Esophagus muscularis mucosa (tissue), 4 donors: ENCODE data around the gene ATP7B.
"Not testable (repeated sequence)": the region's sequence is repeated elsewhere in the genome, so short reads cannot be mapped to it uniquely, and the experiment has no call there.

Experiments
- EP300 ChIP-seq: sonication (generic); formaldehyde crosslinking; IDR thresholded peaks from one replicate; pipeline ENCODE4 v1.6.1; 2017; ENCODE audit warnings: antibody characterized with exemption
- POLR2A ChIP-seq: fragments of 450-650 bp; IDR thresholded peaks from one replicate; pipeline ENCODE4 v1.6.1; 2017; ENCODE audit warnings: antibody characterized with exemption, moderate library complexity, mild to moderate bottlenecking, low read depth
- POLR2AphosphoS5 ChIP-seq, 2 donors: sonication (generic); formaldehyde crosslinking; IDR thresholded peaks; one replicate each; pipeline ENCODE4 v1.6.1; 2017; ENCODE audit warnings: antibody characterized with exemption in 2 of 2
- TF ChIP-seq, protein P1 (sequence below), 3 experiments: fragments of 200-600 bp in 2 of 3; fragments of 450-650 bp in 1 of 3; sonication (generic) in 2 of 3; IDR thresholded peaks; one replicate each; pipeline ENCODE4 v1.5.1; 2017 to 2019; ENCODE audit warnings: antibody characterized with exemption in 3 of 3, mild to moderate bottlenecking in 2 of 3, moderate library complexity in 1 of 3

DNA sequence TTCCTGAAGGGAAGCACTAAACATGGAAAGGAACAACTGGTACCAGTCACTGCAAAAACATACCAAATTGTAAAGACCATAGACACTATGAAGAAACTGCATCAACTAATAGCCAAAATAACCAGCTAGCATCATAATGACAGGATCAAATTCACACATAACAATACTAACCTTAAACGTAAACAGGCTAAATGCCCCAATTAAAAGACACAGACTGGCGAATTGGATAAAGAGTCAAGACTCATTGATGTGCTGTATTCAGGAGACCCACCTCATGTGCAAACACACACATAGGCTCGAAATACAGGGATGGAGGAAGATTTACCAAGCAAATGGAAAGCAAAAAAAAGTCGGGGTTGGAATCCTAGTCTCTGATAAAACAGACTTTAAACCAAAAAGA, 26.3 kb downstream of the ATP7B start:
- TF ChIP-seq, protein P1, sequence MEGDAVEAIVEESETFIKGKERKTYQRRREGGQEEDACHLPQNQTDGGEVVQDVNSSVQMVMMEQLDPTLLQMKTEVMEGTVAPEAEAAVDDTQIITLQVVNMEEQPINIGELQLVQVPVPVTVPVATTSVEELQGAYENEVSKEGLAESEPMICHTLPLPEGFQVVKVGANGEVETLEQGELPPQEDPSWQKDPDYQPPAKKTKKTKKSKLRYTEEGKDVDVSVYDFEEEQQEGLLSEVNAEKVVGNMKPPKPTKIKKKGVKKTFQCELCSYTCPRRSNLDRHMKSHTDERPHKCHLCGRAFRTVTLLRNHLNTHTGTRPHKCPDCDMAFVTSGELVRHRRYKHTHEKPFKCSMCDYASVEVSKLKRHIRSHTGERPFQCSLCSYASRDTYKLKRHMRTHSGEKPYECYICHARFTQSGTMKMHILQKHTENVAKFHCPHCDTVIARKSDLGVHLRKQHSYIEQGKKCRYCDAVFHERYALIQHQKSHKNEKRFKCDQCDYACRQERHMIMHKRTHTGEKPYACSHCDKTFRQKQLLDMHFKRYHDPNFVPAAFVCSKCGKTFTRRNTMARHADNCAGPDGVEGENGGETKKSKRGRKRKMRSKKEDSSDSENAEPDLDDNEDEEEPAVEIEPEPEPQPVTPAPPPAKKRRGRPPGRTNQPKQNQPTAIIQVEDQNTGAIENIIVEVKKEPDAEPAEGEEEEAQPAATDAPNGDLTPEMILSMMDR (IDR thresholded peaks at IDR 0.05), result not testable (repeated sequence)
- TF ChIP-seq EP300; POLR2AphosphoS5 (IDR thresholded peaks at IDR 0.05); POLR2A: not testable (repeated sequence)
